ENCODE data around the gene LIMA1. TPM values are rescaled to one million over a fixed set of nuclear protein-coding genes. Genes with fewer than 3 reads are reported as not detected.
"Not testable (repeated sequence)": the region's sequence is repeated elsewhere in the genome, so short reads cannot be mapped to it uniquely, and the experiment has no call there.

Gene LIMA1
- total RNA-seq, 2 experiments from 2014 or later: 16.9 to 22.4 TPM

DNA sequence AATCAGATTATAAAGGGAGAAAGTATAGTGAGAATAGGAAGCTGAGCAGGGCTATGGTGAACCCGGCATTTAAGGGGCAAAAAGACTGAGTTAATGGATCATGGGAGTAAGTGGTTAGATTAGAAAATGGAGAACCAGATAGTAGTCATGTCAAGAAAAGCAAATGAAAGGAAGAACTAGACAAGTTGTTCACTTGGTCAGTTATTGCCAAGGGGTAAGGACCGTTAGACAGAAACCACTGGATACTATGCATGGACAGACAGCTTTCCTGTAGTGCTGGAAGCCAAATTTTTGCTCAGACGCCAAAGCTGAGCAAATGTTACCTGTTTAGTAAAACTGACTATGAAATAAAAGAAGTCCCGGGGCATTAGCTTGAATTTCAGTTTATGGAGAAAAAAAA is 3.8 kb downstream of the LIMA1 start:
- H3K9me3 Mint-ChIP-seq: no peaks in the 10 kb centered on the region
- CTCF ChIA-PET: interaction anchor here (0.6 to 0.7 kb wide), 3 partner anchors 21 to 659 kb away, joined by 3 to 4 read pairs (median 4); no protein-coding TSS in a partner anchor
- H3K4me1 Mint-ChIP-seq: peaks cover 25% of the 10 kb centered on the region
- POLR2A ChIA-PET: no interaction called here
- H3K27ac Mint-ChIP-seq: peak overlapping the region; percentile 47
- no peak overlapping the region for H3K4me3 Mint-ChIP-seq
- DNase-seq: no peak
- no peaks in the 10 kb centered on the region for H3K36me3 Mint-ChIP-seq (ENCODE audit: low read depth)
- peaks cover 11% of the 10 kb centered on the region for H3K27me3 Mint-ChIP-seq

- no peaks in the 10 kb centered on the region for H3K9me3 Mint-ChIP-seq
- CTCF ChIA-PET: interaction anchor here (0.6 kb wide), 1 partner anchor 13 kb away, joined by 3 read pairs; no protein-coding TSS in a partner anchor
- DNase-seq: no peak
- peaks cover 9% of the 10 kb centered on the region for H3K27me3 Mint-ChIP-seq
- no peak overlapping the region for H3K27ac Mint-ChIP-seq
- no peaks in the 10 kb centered on the region for H3K36me3 Mint-ChIP-seq (ENCODE audit: low read depth)
- no peak overlapping the region for H3K4me3 Mint-ChIP-seq
- POLR2A ChIA-PET: no interaction called here
- peaks cover 10% of the 10 kb centered on the region for H3K4me1 Mint-ChIP-seq
Observed at GRCh38 chr12:50276912-50277671, 6.2 kb downstream of the LIMA1 start.

- ChIA-PET CTCF (interaction anchor here (1.0 kb wide), 1 partner anchor 23 kb away, joined by 3 read pairs; no protein-coding TSS in a partner anchor), POLR2A (no interaction called here)
- H3K4me3 Mint-ChIP-seq: no peak overlapping the region
- DNase-seq: no peak
- no peak overlapping the region for H3K27ac Mint-ChIP-seq
- H3K9me3 Mint-ChIP-seq: no peaks in the 10 kb centered on the region
- peaks cover 9% of the 10 kb centered on the region for H3K4me1 Mint-ChIP-seq
- H3K36me3 Mint-ChIP-seq (ENCODE audit: low read depth): no peaks in the 10 kb centered on the region
- peaks cover 2% of the 10 kb centered on the region for H3K27me3 Mint-ChIP-seq
Observed at GRCh38 chr12:50276068-50276467, 7.3 kb downstream of the LIMA1 start.

- Mint-ChIP-seq H3K4me1 (peaks cover 9% of the 10 kb centered on the region), H3K36me3 (ENCODE audit: low read depth) (no peaks in the 10 kb centered on the region), H3K27ac (no peak overlapping the region), H3K9me3 (no peaks in the 10 kb centered on the region), H3K4me3 (no peak overlapping the region), H3K27me3 (no peaks in the 10 kb centered on the region)
- DNase-seq: no peak
- ChIA-PET POLR2A (no interaction called here), CTCF (interaction anchor here (1.0 kb wide), 1 partner anchor 24 kb away, joined by 3 read pairs; no protein-coding TSS in a partner anchor)
Observed at GRCh38 chr12:50275556-50275955, 7.8 kb downstream of the LIMA1 start.

- H3K27ac Mint-ChIP-seq; H3K4me3 Mint-ChIP-seq; POLR2A ChIA-PET; H3K36me3 Mint-ChIP-seq (ENCODE audit: low read depth); DNase-seq; H3K27me3 Mint-ChIP-seq; H3K4me1 Mint-ChIP-seq; H3K9me3 Mint-ChIP-seq: not testable (repeated sequence)
- CTCF ChIA-PET: interaction anchor here (1.1 kb wide), 1 partner anchor 9 kb away, joined by 3 read pairs; no protein-coding TSS in a partner anchor
Observed at GRCh38 chr12:50275127-50275526, 8.2 kb downstream of the LIMA1 start.

DNA sequence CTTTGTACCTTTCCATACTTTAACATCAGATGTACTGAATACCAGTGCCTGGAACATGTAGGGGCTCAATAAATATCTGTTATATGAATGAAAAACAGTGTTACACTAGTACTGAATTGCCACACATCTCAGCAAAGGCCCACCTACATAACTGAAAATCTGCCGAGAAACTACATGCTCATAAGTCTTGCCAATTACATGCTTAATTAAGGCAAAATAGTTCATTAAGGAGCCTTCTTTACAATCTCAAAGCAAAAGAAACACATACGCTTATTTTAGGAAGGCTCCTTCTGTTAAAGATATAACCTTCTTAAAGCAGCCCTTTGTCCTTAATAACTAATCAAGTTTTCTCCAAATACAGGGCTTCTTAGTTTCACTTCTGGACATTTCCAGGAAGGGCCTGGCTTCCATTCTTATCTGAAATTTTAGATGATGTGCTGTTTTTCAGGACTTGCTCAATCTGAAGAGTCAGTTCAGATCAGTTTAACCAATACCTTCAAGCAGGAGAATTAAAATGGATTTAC is 11.5 kb downstream of the LIMA1 start:
- H3K4me3 Mint-ChIP-seq: no peak overlapping the region
- H3K27ac Mint-ChIP-seq: no peak overlapping the region
- no peaks in the 10 kb centered on the region for H3K36me3 Mint-ChIP-seq (ENCODE audit: low read depth)
- no peak for DNase-seq
- H3K27me3 Mint-ChIP-seq: no peaks in the 10 kb centered on the region
- H3K4me1 Mint-ChIP-seq: peaks cover 9% of the 10 kb centered on the region
- H3K9me3 Mint-ChIP-seq: no peaks in the 10 kb centered on the region
- POLR2A ChIA-PET: no interaction called here
- CTCF ChIA-PET: interaction anchor here (0.6 kb wide), 1 partner anchor 605 kb away, joined by 3 read pairs; no protein-coding TSS in a partner anchor

GRCh38 chr12:50268482-50268881 is 14.8 kb downstream of the LIMA1 start:
- no peak overlapping the region for H3K4me3 Mint-ChIP-seq
- no peaks in the 10 kb centered on the region for H3K27me3 Mint-ChIP-seq
- DNase-seq: no peak
- H3K36me3 Mint-ChIP-seq (ENCODE audit: low read depth): no peaks in the 10 kb centered on the region
- no peaks in the 10 kb centered on the region for H3K4me1 Mint-ChIP-seq
- ChIA-PET POLR2A (no interaction called here), CTCF (interaction anchor here (0.6 to 1.3 kb wide), 2 partner anchors 13 to 84 kb away, joined by 3 to 4 read pairs; no protein-coding TSS in a partner anchor)
- no peaks in the 10 kb centered on the region for H3K9me3 Mint-ChIP-seq
- H3K27ac Mint-ChIP-seq: no peak overlapping the region

DNA sequence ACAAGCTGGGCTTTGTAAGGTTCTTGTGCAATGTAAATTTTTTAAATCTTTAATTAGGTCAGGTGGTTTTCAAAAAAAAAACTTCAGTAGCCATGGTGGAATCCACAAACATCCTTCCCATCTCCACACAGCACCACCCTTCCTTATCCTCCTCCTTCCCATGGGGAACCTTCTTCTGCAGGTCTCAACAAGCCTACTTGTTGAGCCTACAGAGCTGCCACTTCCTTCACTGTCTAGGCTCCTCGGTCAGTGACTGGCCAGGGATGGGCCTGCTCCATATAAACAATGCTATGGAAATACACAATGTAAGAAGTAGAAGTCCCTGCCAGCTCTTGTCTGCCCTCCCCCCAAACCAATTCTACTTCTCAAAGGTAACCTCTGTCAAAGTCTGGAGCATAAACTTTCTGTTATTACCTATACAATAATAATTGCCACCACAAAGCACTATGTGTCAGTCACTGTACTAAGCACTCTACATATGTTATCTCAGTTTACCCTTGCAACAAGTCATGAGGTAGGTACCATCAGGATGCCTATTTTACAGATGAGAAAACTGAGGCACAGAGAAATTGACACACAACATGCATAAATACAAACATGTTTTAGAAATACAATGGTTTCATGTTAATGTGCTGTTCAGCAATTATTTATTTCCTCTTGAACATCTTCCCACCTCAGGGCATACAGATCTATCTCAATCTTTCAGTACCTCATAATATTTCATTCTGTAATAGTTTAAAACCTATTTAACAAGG is 17.4 kb downstream of the LIMA1 start:
- H3K4me1 Mint-ChIP-seq: no peaks in the 10 kb centered on the region
- no peak for DNase-seq
- no peak overlapping the region for H3K4me3 Mint-ChIP-seq
- H3K36me3 Mint-ChIP-seq (ENCODE audit: low read depth): no peaks in the 10 kb centered on the region
- H3K27ac Mint-ChIP-seq: no peak overlapping the region
- POLR2A ChIA-PET: no interaction called here
- CTCF ChIA-PET: no interaction called here
- H3K27me3 Mint-ChIP-seq: no peaks in the 10 kb centered on the region
- H3K9me3 Mint-ChIP-seq: no peaks in the 10 kb centered on the region

GRCh38 chr12:50263832-50264231 is 19.5 kb downstream of the LIMA1 start:
- Mint-ChIP-seq H3K27ac (no peak overlapping the region), H3K27me3 (no peaks in the 10 kb centered on the region), H3K36me3 (ENCODE audit: low read depth) (no peaks in the 10 kb centered on the region), H3K4me3 (no peak overlapping the region), H3K9me3 (no peaks in the 10 kb centered on the region), H3K4me1 (no peaks in the 10 kb centered on the region)
- ChIA-PET CTCF (no interaction called here), POLR2A (no interaction called here)
- DNase-seq: no peak

DNA sequence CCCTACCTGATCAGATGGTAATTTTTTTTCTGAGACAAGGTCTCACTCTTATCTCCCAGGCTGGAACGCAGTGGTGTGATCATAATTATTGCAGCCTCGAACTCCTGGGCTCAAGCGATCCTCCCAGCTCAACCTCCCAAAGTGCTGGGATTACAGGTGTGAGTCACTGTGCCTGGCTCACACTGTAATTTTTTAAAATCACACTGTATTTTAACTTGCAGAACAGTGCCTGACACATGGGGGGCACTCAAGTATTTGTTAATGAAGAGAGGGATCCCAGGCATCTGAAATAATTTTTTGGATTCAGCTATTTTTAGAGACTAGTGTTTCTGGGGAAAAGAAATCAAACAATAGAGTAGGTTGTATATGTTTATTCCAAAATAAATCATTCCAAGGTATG is 21.7 kb downstream of the LIMA1 start:
- no peak overlapping the region for H3K4me3 Mint-ChIP-seq
- H3K27me3 Mint-ChIP-seq: no peaks in the 10 kb centered on the region
- CTCF ChIA-PET: interaction anchor here (0.8 kb wide), 1 partner anchor 151 kb away, joined by 3 read pairs; no protein-coding TSS in a partner anchor
- POLR2A ChIA-PET: no interaction called here
- H3K36me3 Mint-ChIP-seq (ENCODE audit: low read depth): no peaks in the 10 kb centered on the region
- no peak overlapping the region for H3K27ac Mint-ChIP-seq
- DNase-seq: no peak
- no peaks in the 10 kb centered on the region for H3K4me1 Mint-ChIP-seq
- no peaks in the 10 kb centered on the region for H3K9me3 Mint-ChIP-seq

- no peak for DNase-seq
- ChIA-PET CTCF (no interaction called here), POLR2A (no interaction called here)
- no peak overlapping the region for H3K4me3 Mint-ChIP-seq
- no peaks in the 10 kb centered on the region for H3K36me3 Mint-ChIP-seq (ENCODE audit: low read depth)
- H3K4me1 Mint-ChIP-seq: peaks cover 9% of the 10 kb centered on the region
- H3K9me3 Mint-ChIP-seq: no peaks in the 10 kb centered on the region
- no peak overlapping the region for H3K27ac Mint-ChIP-seq
- H3K27me3 Mint-ChIP-seq: no peaks in the 10 kb centered on the region
Observed at GRCh38 chr12:50258167-50258551, 25.2 kb downstream of the LIMA1 start.

- H3K27ac Mint-ChIP-seq: no peak overlapping the region
- DNase-seq: no peak
- H3K4me3 Mint-ChIP-seq: no peak overlapping the region
- ChIA-PET CTCF (interaction anchor here (0.5 kb wide), 1 partner anchor 53 kb away, joined by 4 read pairs; no protein-coding TSS in a partner anchor), POLR2A (no interaction called here)
- H3K4me1 Mint-ChIP-seq: peaks cover 14% of the 10 kb centered on the region
- no peaks in the 10 kb centered on the region for H3K36me3 Mint-ChIP-seq (ENCODE audit: low read depth)
- H3K27me3 Mint-ChIP-seq: no peaks in the 10 kb centered on the region
- H3K9me3 Mint-ChIP-seq: no peaks in the 10 kb centered on the region
Observed at GRCh38 chr12:50257236-50258166, 25.8 kb downstream of the LIMA1 start.

Data from activated CD4-positive, alpha-beta T cell treated with anti-CD3 and anti-CD28 coated beads, Interleukin-2, amount 10 ng/mL, durations not matched to agents 7 days and 5 days (primary cell).